Measurements from ENCODE around the gene LGALS16. TPM values are rescaled to one million over a fixed set of nuclear protein-coding genes. Genes with fewer than 3 reads are reported as not detected.

The LGALS16 gene, protein sequence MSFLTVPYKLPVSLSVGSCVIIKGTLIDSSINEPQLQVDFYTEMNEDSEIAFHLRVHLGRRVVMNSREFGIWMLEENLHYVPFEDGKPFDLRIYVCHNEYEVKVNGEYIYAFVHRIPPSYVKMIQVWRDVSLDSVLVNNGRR
- not detected in 2 replicates for polyA plus RNA-seq
- polyA minus RNA-seq: not detected in 2 replicates

DNA sequence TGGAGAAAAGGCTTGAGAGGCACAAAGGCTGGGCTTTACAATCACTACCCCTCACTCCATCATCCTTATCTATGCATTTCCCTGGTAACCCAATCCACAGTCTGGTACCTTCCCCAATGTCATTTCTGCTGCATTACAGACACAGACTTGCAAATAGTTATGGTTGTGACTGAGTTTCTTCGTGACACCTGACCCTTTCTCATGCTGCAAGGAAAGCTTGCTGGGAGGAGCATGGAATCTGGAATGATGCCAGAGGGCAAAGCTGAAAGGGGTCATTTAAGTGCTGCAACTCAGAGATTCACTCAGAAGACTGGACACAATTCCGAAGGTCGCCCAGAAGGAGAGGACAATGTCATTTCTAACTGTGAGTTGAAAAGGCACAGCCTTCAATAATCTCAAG, at the start of gene LGALS16:
Gene LGALS16 (plus strand): TSS at position 301 of the 400 bp plus-strand sequence. CDS start 49 bp downstream, at position 350.
- no peaks in the 10 kb centered on the region for H3K27me3 ChIP-seq (ENCODE audit: insufficient read depth, low read depth, low read length)
- H4K20me1 ChIP-seq (ENCODE audit: insufficient read depth): no peaks in the 10 kb centered on the region
- H3K4me2 ChIP-seq (ENCODE audit: low read length): no peak within 1 kb of the TSS
- no peak within 1 kb of the TSS for H3K27ac ChIP-seq (ENCODE audit: low read length)
- TF ChIP-seq POLR2AphosphoS5 (IDR thresholded peaks at IDR 0.05) (no peak), EP300 (conservative IDR thresholded peaks at IDR 0.05; ENCODE audit: poor library complexity, severe bottlenecking) (no peak), SMC3 (conservative IDR thresholded peaks at IDR 0.05; ENCODE audit: poor library complexity) (no peak), MXI1 (conservative IDR thresholded peaks at IDR 0.05; ENCODE audit: poor library complexity, severe bottlenecking) (no peak)
- TF ChIP-seq, protein P1, sequence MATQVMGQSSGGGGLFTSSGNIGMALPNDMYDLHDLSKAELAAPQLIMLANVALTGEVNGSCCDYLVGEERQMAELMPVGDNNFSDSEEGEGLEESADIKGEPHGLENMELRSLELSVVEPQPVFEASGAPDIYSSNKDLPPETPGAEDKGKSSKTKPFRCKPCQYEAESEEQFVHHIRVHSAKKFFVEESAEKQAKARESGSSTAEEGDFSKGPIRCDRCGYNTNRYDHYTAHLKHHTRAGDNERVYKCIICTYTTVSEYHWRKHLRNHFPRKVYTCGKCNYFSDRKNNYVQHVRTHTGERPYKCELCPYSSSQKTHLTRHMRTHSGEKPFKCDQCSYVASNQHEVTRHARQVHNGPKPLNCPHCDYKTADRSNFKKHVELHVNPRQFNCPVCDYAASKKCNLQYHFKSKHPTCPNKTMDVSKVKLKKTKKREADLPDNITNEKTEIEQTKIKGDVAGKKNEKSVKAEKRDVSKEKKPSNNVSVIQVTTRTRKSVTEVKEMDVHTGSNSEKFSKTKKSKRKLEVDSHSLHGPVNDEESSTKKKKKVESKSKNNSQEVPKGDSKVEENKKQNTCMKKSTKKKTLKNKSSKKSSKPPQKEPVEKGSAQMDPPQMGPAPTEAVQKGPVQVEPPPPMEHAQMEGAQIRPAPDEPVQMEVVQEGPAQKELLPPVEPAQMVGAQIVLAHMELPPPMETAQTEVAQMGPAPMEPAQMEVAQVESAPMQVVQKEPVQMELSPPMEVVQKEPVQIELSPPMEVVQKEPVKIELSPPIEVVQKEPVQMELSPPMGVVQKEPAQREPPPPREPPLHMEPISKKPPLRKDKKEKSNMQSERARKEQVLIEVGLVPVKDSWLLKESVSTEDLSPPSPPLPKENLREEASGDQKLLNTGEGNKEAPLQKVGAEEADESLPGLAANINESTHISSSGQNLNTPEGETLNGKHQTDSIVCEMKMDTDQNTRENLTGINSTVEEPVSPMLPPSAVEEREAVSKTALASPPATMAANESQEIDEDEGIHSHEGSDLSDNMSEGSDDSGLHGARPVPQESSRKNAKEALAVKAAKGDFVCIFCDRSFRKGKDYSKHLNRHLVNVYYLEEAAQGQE (IDR thresholded peaks at IDR 0.05; ENCODE audit: borderline replicate concordance): no peak
- H3K4me3 ChIP-seq (ENCODE audit: low read length): no peak within 1 kb of the TSS
- no peaks in the 10 kb centered on the region for H3K79me2 ChIP-seq (replicated peaks; ENCODE audit: insufficient read depth, low read length)
- no peak within 1 kb of the TSS for H2AFZ ChIP-seq (ENCODE audit: low read depth, low read length)
- H3F3A ChIP-seq (ENCODE audit: insufficient read depth, low read length, poor library complexity, severe bottlenecking): no peaks in the 10 kb centered on the region
- H3K9me2 ChIP-seq (ENCODE audit: insufficient read depth, low read length): no peaks in the 10 kb centered on the region
- no peak within 1 kb of the TSS for H3K9ac ChIP-seq (ENCODE audit: low read length)
- no peaks in the 10 kb centered on the region for H3K9me3 ChIP-seq (ENCODE audit: low read length)
- H3K36me3 ChIP-seq (ENCODE audit: insufficient read depth, low read length): no peaks in the 10 kb centered on the region

DNA sequence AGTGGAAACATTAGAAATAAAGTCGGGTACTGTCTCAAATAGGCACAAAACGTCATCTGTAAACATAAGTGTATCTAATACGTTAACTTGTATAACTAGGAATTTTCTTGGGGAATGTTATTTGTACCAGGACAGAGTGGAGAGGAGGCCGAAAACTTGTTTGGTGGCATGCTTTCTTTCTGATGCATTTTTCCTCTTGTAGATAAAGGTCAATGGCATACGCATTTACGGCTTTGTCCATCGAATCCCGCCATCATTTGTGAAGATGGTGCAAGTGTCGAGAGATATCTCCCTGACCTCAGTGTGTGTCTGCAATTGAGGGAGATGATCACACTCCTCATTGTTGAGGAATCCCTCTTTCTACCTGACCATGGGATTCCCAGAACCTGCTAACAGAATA, 48.7 kb upstream of the LGALS16 start:
- H3K27me3 ChIP-seq (ENCODE audit: insufficient read depth, low read depth, low read length): no peaks in the 10 kb centered on the region
- no peak overlapping the region for H3K4me3 ChIP-seq (ENCODE audit: low read length)
- no peak overlapping the region for H3K9ac ChIP-seq (ENCODE audit: low read length)
- no peak overlapping the region for H3K4me2 ChIP-seq (ENCODE audit: low read length)
- H3K27ac ChIP-seq (ENCODE audit: low read length): no peak overlapping the region
- H3F3A ChIP-seq (ENCODE audit: insufficient read depth, low read length, poor library complexity, severe bottlenecking): no peaks in the 10 kb centered on the region
- H2AFZ ChIP-seq (ENCODE audit: low read depth, low read length): no peak overlapping the region
- no peaks in the 10 kb centered on the region for H3K36me3 ChIP-seq (ENCODE audit: insufficient read depth, low read length)
- TF ChIP-seq, protein P1 (IDR thresholded peaks at IDR 0.05; ENCODE audit: borderline replicate concordance): no peak
- TF ChIP-seq POLR2AphosphoS5 (IDR thresholded peaks at IDR 0.05): no peak
- no peak for TF ChIP-seq TAF1 (IDR thresholded peaks at IDR 0.05; ENCODE audit: low read depth)
- TF ChIP-seq SMC3 (conservative IDR thresholded peaks at IDR 0.05; ENCODE audit: poor library complexity): no peak
- TF ChIP-seq EZH2 (IDR thresholded peaks at IDR 0.05; ENCODE audit: borderline replicate concordance, insufficient read depth, low read length, poor library complexity, severe bottlenecking): no peak
- TF ChIP-seq EP300 (conservative IDR thresholded peaks at IDR 0.05; ENCODE audit: poor library complexity, severe bottlenecking): no peak
- no peaks in the 10 kb centered on the region for H4K20me1 ChIP-seq (ENCODE audit: insufficient read depth)
- peaks cover under 1% of the 10 kb centered on the region for H3K9me3 ChIP-seq (ENCODE audit: low read length)
- no peaks in the 10 kb centered on the region for H3K79me2 ChIP-seq (replicated peaks; ENCODE audit: insufficient read depth, low read length)
- H3K9me2 ChIP-seq (ENCODE audit: insufficient read depth, low read length): no peaks in the 10 kb centered on the region

Measured in neural cell (in vitro differentiated cells).